Islet precursor cell (in vitro differentiated cells): ENCODE data around the gene ISCU.
A peak's percentile ranks its signal among the peaks of the same experiment; 100 is the strongest.
"Not testable (repeated sequence)": the region's sequence is repeated elsewhere in the genome, so short reads cannot be mapped to it uniquely, and the experiment has no call there.

ENCODE experiments used
- DNase-seq: peaks from one replicate; pipeline ENCODE4 v3.0.0-alpha.2; 2018

Gene ISCU

DNA sequence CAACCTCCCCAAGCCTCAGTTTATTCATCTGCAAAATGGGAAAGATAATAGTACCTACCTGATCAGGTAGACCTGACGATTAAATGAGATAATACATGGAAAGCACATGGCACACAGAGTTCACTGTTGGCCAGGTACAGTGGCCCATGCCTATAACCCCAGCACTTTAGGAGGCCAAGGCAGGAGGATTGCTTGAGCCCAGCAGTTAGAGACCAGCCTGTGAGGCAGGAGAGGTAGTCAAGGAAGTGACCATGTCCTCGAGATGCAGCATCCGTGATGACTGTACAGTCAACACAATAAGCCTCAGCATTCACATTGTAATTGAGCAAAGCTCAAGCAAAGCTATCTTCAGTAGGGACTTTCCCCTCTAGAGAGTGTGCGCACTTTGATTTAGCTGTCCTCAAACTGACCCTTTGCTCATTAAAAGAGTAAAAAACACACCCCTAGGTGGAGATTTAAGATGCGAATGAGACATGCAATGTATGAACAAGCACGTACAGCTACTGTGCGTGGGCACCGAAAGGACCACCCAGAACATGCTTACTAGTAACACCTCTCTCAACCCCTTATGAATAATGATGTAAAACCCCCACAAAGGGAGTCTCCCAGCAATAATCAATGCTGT is 9.9 kb downstream of the ISCU start:
- peak; percentile 45 for DNase-seq

DNA sequence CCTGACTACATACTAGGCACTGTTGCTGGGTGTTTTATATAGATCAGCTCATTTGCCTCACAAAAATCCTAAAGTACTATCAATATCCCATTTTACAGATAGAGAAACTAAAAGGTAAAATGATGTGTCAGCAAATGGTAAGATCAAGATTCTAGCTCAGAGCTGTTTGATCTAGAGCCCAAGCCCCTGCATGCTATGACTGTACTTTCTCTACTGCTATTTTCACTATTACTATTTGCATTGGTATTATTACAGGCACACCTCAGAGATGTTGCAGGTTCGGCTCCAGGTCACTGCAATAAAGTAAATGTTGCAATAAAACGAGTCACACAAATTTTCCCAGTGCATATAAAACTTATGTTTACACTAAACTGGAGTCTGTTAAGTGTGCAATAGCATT is 10.9 kb downstream of the ISCU start:
- peak; percentile 10 for DNase-seq

DNA sequence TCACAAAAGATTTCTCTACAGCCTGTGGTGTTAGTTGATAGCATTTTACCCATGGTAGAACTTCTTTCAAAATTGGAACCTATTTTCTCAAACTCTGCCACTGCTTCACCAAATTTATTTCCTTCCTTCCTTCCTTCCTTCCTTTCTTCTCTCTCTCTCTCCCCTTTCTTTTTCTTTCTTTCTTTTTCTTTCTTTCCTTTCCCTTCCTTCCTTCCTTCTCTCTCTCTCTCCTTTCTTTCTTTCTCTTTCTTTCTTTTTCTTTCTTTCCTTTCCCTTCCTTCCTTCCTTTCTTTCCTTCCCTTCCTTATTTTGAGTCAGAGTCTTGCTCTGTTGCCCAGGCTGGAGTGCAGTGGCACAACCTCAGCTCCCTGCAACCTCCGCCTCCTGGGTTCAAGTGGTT is 11.9 kb downstream of the ISCU start:
- DNase-seq: peak; percentile 1

DNA sequence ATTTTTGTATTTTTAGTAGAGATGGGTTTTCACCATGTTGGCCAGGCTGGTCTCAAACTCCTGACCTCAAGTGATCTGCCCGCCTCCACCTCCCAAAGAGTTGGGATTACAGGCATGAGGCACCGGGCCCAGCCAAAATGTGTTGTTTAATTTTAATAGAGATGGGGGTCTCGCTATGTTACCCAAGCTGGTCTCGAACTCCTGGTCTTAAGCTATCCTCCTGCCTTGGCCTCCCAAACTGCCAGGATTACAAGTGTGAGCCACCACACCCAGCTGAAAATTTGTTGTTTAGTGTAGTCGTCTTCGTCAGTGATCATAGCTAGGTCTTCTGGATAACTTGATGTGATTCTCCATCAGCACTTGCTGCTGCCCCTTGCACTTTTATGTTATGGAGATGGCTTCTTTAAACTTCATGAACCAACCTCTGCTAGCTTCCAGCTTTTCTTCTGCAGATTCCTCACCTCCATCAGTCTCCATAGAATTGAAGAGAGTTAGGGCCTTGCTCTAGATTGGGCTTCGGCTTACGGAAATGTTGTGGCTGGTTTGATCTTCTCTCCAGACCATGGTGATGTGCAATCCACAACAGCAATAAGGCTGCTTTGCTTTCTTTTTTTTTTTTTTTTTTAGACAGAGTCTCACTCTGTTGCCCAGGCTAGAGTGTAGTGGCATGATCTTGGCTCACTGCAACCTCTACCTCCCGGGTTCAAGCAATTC is 13.0 kb downstream of the ISCU start:
- peak; percentile 34 for DNase-seq

DNA sequence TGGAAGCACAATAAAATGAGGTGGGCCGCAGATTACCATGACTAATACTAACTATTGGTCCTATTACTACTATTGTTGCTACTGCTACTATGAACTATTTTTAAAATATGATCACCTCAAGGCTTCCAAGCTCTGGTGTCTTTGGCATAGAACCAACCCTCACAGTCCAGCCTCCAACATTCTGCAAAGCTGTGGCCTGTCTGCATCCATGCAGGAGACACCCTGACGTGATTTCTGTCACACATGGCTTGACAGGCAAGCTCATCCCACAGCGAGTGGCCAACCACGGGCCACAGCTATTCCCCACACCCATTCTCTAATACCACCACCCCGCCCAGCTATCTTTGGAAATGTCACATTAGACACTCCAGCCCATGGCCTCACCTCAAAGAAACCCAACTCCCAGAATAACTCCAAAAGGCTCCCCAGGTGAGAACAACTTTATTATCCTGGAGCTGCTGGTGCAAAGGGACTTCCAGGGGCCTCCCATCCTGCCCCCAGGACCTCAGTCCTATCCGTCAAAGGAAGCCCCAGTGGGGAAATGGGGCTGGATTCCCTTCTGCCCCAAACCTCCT is 14.4 kb downstream of the ISCU start:
- peak; percentile 38 for DNase-seq

DNA sequence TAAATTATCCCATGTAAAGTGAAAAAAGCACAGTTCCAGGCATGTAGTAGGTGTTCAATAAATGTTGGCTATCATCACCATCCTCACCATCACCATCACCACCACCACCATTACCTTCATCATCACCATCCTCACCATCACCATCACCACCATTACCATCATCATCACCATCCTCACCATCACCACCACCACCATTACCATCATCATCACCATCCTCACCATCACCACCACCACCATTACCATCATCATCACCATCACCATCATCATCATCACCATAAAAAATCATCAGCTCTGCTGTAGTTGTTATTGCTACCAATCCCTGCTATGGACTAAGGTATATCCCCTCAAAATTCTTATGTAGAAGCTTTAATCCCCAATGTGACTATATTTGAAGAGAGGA is 15.1 kb downstream of the ISCU start:
- no peak for DNase-seq

DNA sequence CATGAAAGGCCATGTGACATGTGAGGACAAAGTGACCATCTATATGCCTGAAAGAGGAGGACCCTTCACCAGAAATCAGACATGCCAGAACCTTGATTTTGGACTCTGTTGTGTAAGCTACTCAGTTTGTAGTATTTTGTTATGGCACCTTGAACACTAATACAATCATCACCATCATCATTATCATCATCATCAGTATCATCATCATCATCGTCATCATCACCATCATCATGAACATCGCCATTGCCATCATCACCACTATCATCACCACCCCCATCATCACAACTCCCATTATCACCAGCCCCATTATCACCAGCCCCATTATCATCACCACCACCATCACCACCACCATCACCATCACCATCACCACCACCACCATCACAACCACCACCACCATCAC is 15.9 kb downstream of the ISCU start:
- no peak for DNase-seq

DNA sequence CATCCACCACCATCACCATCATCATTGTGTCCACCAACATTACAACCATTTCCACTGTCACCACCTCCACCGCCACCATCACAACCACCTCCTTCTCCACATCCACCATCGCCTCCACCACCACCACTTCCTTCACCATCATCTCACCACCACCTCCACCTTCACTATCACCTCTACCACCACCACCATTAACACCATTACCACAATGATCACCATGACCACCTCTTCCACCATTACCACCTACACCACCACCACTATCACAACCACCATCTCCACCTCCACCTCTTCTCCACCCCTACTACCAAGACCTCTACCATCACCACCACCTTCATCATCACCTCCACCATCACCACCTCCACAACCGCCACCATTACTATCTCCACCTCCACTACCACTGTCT is 16.4 kb downstream of the ISCU start:
- DNase-seq: no peak

DNA sequence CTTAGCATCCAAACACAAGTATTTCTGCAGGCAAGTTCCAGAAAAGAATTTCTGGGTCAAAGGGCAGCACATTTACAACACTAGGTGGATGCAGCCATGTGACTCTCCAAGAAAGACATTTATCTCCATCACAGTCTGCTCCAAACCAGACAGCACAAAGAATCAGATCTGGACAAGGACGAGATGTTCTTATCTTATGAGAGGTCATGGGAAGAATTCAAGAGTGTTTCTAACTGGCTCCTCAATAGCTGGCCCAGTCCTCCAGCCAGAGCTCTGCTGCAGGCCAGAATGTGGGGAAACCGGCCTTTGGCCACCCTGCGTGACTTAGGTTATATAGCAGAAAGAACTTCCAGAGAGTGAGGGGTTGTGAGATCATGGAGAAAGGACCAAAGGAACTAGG is 18.1 kb downstream of the ISCU start:
- peak; percentile 84 for DNase-seq

DNA sequence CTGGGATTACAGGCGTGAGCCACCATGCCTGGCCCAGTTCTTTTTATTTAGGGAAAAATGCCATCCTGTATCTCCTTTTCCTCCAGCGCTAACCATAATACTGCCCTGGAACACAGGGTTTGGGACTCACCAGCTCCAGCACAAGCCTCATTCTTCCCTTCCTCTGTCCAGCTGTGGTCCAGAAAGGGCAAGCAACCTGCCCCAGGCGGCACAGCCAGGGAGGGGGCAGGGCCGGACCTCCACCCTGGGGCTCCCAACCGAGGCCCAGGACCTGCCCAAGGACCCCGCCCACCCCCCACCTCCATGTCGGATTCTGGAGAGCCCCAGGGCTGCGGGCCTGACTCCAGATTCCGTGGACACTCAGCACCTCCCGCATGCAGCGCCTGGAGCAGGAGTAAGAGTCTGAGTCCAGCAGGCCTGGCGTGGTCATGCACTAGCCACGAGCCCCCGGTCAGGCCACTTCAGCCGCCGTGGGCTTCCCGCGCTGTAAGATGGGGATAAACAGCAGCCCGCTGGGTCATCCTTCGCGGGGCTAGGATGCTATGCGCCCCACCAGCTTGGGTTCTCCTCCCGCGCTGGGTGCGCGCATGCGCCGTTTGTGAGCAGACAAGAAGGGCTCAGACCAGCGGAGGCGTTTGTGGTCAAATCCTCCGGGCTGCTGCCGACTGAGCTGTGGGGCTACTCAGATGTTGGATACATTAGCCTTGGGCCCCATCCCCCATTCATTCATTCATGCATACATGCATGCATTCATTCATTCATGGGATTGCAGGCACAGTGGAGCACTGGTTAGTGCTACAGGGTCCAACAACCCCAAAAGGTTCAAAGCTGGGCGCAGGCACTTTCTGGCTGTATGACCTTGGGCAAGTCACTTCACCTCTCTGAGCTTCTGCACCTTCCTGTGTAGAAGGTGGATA is 19.2 kb downstream of the ISCU start:
- DNase-seq: no peak

DNA sequence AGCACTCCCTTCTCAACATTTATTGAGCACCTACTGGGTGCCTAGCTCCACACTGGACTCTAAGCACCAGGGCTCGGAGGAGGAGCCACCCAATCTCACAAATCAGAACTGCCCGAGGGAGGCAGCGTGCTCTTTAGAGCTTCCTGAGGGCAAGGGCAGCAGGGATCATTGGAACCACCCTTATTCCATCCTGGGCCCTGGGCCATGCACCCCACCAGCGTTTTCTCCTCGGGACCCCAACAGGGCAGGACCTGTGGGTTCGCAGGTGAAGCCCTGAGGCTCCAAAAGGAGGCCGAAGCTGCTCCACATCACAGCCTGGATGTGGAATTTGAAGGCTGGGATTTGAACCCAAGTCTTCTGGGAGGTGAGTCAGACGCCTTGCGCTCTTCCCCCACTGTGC is 20.1 kb downstream of the ISCU start:
- no peak for DNase-seq

DNA sequence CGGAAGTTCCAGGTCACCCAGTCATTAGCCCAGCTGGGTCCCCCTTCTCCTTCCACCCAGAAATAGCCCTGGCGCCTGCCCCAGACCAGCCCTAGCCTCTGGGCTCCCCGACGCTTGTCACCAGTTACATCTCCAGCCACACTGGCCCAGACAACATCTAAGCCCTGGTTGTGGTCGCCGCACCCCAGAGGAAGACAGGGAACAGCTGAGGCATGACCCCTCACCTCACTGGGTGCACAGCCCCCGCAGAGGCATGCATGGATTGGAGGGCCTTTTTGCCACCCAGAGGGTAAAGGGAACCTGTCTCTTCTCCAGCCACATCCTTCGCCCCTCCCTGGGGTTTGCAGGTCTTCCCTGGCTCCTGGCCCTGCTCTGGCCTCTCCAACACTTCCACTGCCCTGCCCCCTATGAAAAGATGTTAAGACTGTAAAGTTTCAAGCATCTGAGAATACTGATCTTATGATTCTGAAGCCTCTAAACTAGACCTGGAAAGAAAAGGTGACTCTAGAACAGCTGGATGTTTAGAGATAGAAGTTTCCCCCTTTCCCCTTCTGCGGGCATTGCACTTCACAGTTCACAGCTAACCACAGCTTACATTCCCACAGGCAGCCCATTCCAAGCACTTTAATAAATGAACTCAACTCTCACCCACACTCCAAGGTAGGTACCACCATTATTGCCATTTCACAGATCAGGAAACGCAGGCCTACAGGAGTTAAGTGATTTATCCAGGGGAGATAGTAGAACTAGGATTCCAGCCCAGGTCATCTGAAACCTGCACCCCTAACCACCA is 20.8 kb downstream of the ISCU start:
- DNase-seq: no peak

DNA sequence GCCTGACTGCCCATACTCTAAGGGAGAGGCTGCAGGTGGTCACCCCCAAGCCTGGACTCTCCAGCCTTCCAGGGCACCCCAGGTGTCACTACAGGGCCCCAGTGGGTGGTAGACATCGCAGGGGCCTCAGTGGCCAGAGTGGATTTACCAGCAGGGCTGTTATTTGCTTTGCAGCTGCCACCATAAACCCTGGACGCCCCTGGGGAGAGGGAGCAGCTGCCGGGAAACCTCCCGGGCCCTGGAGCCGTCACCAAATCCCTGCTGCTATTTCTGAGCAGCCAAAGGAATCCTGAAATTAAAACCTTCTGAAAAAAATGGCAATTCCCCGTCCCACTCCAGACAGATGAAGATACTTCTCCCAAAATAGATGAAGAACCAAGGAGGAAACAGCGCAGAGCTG is 21.6 kb downstream of the ISCU start:
- no peak for DNase-seq

DNA sequence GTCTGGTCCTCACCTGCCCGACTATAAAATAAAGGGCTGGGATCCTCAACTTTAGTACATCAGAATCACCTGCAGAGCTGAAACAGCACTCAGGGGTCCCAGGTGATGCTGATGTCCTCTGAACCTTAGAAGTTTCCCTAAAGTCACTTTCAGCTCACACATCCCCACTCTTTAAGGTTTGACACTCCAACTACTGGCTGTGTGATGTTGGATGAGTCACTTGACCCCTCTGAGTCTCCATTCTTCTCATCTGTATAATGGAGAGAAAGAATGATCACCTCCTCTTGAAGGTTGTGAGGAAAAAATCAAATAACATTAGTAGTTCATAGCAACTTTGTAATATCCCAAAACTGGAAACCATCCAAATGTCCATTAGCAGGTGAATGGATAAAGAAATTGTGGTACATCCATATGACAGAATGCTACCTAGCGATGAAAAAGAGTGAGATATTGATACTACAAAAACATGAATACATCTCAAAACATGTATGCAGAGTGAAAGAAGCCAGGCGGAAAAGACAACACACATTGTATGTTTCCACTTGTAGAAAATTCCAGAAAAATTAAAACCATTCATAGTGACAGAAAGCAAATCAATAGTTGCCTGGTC is 22.2 kb downstream of the ISCU start:
- no peak for DNase-seq

DNA sequence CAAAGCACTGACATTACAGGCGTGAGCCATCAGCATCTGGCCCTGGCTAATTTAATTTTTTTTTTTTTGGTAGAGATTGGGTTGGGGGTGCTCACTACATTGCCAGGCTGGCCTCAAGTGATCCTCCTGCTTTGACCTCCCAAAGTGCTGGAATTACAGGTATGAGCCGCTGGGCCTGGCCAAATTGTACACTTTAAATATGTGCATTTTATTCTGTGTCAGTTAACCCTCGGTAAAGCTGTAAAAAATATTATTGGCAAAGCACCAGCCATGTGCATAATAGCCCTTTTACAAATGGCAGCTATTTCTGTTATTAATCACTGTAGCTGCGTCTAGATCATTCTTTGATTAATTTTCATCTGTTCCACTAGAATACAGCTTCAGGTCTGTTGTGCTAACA is 23.5 kb downstream of the ISCU start:
- no peak for DNase-seq

DNA sequence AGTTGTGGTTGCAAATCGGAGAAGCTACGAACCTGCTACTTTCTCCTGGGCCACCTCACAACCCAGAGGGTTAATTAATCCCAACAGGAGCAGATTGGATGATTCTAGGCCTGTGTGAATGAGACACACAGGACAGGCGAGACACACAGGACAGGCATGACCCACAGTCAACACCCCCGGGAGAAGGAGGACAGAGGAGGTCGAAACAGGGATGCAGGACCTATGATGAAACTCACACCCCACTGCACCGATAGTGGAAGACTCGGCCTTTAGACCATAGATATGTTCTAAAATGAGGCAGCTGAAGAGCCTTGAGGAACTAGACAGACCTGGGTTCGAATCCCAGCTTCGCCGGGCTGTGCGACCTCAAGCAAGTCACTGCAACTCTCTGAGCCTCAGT is 23.9 kb downstream of the ISCU start:
- DNase-seq: no peak

DNA sequence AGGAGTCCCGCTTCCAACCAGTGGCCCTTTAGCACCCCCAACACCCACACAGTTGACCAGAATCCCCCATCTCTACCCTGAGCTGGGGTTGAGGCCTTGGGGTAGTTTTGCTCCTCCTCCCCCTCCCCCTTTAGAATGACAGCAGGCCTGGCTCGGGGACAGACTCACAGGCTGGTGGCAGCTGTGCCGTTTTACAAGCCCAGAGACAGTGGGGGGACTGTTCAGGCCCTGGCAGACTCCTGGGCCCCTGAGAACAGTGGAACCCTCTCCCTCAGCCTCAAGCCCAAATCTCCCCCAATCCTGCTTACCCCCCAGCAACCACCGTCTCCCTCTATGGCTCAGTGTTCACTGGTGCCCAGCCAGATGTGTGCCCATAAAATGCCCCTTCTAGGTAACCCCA is 25.4 kb downstream of the ISCU start:
- DNase-seq: no peak

DNA sequence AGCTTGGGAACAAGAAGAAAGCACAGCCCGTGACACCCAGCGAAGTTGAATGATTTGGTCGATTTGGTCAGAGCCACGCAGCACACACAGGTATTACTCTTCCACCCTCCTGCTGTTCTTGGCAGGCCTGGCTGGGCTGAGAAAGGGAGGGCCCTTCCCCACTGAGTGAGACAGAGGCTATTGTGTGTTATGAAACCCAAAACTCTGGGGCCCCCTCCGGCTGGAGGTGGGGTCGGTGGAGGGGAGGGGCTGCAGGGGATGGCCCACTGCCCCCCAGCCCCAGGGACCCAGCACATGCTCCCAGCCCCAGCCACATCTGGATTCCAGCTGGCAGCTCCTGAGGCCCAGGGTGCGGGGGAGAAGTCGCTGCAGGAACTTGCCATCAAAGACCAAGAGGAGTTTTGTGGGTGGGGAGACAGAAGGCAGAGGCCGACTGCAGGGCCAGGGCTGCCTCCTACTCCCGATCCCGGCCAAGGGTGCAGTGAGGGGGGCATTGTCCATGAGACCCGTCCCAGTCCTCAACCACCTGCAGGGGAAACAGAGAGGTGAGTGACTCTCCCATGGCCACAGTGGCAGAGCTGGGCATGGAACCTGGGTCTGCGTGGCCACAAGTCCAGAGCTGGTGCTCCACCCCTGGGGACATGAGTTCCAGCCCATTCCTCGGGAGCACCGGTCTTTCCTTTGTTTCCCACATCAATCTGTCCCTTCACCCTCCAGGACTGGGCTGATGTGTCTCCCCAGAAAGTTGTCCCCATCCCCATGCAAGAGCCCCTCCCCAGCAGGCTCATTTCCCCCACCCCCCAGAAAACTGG is 26.8 kb downstream of the ISCU start:
- no peak for DNase-seq

DNA sequence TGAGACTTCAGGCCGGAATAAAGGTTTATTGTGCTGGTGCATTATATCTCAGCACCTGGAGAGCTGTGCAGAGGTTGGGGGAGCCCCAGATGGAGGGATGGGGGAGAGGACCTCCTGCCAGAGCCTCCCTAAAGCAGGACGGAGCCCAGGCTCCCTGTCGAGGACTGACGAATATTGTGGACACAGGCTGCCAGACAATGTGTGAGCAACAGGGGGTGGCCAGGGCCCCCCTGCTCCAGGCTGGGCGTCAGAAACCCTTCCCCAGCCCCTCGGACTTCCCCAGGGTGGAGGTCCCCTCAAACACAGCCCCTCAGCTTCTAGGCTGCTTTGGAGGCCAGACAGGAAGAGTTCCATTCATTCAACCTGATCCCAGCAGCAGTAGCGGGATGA is 27.4 kb downstream of the ISCU start:
- no peak for DNase-seq

DNA sequence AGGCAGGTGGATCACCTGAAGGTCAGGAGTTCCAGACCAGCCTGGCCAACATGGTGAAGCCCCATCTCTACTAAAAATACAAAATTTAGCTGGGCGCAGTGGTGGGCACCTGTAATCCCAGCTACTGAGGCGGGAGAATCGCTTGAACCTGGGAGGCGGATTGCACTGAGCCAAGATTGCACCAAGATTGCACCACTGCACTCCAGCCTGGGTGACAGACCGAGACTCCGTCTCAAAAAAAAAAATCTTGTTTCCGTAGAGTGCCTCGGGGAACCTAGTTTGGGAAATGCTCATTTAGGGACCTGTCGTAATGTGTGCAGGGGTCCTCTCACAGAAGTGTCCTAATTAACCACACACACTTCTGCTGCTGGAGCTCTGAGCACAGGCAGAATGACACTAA is 28.1 kb downstream of the ISCU start:
- DNase-seq: not testable (repeated sequence)

DNA sequence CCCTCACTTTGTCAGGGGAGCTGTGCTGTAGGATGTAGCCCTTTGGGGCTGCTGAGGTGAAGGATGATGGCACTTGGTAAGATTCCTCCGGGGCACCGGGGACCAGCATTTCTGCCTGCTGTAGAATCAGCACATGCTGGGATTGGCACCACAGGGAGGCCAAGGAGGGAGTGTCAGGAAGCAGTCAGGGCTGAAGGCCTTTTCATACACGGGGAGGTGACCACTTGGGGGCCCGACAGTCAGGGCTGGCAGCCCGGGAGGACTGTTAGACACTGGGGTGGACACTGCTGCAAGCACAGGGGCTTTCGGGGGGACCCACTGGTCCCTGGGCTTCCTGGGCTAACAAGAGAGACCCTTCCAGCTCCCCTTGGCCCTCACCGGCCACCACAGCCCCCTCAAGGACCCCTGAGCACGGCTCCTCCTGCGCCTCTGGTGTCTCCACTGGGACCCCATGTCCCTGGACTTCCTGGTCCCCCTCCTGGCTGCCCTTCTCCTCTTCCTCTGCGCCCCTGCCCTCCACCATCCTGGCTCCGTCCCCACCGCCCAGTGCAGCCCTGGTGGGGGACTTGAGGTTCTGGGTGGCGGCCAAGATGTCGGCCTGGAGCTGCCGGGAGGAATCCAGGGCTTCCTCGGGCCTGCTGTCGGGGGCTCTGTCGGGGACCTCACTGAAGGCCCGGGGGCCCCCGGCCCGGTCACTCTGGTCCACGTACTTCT is 29.0 kb downstream of the ISCU start:
- no peak for DNase-seq
